ENCODE data around the gene CASP9.
A peak's percentile ranks its signal among the peaks of the same experiment; 100 is the strongest.
"Not testable (repeated sequence)": the region's sequence is repeated elsewhere in the genome, so short reads cannot be mapped to it uniquely, and the experiment has no call there.

Gene CASP9

DNA sequence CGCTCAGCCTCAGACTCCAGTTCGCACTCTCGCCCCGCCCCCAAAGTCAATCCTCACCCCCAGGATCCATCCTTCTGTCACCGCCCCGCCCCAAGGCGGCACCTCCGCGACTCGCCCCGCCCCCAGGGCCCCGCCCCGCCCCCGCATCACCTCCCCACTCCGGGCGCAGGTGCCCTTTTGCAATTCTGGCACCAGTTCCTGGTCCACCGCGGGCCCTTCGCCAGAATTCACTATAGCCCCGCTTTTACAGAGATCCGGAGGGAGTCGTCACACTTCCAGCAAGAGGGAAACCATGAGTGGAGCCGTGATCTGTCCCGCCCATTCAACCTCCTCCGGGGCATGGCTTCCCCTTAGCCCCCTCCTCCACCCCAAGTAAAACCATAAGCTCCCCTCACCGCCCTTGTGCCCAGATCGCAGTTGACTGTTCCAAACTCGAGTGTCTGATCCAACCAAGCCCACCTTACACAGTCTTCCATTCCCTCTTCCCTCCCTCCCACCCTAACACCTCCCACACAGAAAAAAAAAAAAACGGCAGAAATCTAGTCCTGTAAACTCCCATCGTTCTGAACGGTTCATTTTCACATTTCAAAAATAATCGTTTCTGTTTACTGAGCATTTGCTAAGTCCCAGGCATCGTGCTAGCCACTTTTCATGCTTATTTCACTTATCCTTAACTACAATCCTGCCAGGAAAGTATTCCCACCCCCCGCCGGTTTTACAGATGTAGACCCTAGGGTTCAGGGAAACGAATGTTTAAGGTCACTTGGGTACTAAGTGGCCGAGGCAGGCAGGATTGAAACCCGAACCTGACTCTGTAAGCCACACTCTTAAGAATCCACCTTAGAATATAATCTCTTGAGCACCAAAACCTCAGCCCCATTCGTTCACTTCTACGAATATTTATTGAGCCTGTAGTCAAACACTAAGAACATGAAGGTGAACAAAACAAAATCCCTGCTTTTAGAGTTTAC is 1.3 kb upstream of the CASP9 start:
- DNase-seq, result peak; percentile 90 to 91

DNA sequence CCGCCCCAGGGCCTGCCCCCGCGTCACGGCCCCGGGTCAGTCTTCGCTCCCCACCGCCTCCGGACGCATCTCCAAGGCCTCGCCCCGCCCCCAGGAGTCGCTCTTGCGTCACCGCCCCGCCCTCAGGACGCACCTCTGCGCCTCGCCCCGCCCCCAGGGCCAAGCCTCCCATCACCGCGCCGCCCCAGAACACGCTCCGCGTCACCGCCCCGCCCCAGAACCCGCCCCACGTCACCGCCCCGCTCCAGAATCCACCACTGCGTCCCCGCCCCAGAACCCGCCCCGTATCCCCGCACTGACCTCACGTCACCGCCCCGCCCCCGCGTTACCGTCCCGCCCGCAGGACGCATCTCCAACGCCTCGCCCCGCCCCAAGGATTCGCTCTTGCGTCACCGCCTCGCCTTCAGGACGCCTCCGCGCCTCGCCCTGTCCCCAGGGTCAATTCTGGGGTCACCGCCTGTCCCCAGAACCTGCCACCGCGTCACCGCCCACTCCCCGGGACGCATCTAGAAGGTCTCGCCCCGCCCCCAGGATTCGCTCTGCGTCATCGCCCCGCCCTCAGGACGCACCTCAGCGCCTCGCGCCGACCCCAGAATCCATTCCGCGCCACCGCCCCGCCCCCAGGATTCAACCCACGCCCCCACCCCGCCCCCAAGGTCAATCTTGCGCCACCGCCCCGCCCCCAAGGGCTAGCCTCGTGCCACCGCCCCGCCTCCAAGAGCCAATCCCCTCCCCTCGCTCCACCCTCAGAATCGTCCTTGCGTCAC is 451 bp upstream of the CASP9 start:
- DNase-seq, result peak; percentile 89 to 93

DNA sequence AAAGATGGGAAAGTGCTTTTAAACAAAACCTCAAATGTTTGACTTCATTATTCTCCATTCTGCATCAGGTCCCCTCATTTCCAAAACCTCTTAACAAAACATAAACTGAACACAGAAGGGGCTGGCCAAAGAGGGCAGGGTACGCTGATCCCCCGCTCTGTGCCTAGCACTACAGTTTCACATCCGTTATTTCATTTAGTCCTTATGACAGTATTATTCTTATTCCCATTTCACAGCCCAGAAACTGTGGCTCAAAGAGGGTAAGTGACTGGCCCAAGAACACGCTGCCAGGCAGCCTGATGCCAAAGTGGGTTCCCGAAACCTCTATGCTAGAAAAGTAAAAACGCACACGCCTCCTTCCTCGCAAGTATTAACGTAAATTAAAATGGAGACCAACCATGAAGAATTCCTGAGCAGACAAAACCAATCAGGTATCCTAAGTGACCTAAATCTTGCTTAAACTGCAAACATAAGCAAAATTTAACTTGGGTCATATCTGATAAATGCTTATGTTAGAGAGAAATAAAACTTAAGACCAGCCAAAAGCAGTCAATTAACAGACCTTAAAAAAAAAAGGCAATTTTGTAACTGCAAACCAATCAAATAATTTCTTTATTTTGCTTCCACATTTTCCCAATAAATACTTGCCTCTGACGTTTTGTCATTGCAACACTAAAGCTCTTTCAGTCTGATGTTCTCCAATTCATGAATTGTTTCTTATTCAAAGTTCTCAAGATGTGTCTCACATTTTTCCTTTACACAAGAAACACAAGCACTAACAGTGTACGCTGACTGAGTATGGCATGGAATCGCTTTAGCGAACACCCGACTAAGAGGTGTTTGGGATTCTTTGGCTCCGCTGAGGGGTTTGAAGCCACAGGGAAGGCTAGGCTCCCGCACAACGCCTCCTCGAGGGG is 653 bp downstream of the CASP9 start:
- DNase-seq, result no peak

DNA sequence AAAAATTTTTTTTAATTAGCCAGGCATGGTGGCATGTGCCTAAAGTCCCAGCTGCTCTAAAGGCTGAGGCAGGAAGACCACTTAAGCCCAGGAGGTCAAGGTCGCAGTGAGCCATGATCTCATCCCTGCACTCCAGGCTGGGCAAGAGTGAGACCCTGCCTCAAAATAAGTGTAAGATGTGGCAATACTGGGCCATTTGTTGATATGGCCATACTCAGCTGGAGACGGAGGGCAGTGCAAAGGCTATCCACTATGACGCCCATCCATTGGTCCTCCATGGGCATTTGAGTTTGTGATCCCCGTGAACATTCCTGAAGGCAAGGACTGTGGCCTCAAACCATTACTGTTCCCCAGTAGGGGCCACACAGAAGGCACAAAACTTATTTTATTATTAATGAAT is 1.5 kb downstream of the CASP9 start:
- no peak for DNase-seq

DNA sequence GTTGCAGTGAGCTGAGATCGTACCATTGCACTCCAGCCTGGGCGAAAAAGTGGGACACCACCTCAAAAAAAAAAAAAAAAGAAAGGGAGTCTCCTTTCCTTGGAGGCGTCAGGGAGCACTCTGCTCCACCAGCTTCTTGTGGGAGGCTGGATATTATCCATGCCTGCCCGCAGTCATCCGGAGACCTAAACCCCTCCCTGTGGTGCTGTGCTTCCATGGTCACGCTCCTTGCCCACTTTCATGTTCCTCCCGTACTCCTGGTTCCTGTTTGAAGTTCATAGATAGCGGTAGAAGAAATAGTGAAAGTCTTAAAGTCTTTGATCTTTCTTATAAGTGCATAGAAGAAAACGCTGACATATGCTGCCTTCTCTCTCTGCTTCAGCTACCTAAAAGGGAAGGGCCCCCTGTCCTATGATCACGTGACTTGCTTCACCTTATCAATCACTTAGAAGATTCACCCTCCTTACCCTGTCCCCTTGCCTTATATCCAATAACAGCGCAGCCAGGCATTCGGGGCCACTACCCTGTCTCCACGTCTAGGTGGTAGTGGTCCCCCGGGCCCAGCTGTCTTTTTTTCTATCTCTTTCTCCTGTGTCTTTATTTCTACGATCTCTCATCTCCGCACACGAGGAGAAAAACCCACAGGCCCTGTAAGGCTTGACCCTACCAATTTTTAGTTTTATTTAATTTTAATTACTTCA is 2.7 kb downstream of the CASP9 start:
- DNase-seq, result not testable (repeated sequence)

DNA sequence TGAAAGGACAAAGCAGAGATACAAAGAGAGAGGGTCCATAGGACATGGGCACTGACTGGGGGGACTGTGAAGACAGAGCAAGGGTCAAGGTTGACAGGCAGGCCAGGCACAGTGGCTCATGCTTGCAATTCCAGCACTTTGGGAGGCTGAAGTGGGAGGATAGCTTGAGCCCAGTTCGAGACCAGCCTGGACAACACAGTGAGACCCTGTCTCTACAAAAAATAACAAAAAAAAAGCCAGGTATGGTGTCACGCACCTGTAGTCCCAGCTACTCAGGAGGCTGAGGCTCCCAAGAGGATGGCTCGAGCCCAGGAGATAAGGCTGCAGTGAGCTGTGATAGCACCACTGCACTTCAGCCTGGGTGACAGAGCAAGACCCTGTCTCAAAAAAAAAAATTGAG is 4.4 kb downstream of the CASP9 start:
- no peak for DNase-seq

DNA sequence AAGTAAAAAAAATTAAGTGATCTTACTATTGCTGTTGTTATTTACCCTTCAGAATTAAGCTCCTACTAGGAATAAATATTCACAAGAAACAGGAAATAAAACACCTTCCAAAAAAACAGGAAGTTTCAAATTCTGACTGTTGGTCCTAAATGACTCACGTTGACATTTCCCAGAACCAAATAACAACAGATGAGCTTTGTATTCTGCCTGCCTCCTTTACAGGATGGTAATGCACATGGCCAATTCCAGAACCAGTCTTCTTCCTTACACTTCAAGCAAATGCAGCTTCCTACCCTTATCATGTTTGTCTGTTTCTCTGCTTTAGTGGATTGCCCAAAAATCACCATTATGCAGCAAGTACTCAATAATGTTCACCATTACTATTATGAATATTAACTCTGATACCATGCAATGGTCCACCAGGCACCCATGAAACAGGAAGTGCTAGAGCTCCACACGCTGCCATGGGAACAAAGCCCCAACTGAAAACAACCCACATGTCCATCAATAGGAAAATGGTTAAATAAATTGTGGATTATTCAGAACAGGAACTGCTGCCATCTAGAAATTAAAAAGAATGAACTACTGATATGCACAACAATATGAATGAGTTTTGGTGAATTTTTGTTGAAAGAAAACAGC is 8.9 kb downstream of the CASP9 start:
- no peak for DNase-seq

DNA sequence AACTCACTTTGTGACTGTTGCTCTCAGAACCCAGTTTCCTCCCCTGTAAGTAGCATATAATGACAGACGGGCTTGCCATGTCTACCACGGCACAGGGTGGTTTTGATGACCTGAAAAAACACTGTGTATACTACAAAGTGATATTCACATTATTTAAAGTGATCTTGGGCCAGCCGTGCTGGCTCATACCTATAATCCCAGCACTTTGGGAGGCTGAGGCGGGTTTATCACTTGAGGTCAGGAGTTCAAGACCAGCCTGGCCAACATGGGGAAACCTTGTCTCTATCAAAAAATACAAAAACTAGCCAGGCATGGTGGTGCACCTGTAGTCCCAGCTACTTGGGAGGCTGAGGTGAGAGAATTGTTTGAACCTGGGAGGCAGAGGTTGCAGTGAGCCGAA is 9.5 kb downstream of the CASP9 start:
- not testable (repeated sequence) for DNase-seq

DNA sequence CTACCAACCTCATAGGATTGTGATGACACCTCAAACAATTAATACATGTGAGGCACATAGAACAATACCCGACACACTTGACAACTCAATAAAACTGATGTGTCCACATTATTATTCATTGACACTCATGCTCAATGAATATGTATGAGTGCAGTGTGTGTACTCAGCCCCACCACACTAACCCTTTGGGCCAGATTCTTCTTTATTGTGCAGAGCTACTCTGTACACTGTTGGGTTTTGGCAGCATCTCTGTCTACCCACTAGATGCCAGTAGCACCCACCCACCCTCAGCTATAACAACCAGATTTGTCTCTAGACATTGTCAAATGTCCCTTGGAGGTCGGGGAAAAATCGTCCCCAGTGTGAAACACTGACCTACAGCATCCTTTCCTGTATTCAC is 10.1 kb downstream of the CASP9 start:
- no peak for DNase-seq

DNA sequence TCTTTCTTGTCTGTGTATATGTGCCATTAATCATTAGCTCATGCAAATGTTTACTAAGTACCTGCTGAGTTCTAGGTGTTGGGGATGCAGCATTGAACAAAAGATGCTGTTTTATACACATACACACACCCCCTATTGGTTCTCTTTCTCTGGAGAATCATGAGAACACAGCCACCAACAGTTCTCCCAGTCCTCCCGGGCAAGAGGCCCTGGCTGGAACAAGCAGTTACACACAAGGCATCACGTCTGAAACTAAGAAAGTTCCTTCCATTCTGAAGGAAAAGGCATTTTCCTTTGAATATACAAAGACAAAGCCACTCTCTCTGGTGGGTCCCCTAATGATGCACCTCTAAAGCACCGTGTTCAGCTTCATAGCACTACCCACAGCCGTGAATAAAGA is 10.8 kb downstream of the CASP9 start:
- no peak for DNase-seq

DNA sequence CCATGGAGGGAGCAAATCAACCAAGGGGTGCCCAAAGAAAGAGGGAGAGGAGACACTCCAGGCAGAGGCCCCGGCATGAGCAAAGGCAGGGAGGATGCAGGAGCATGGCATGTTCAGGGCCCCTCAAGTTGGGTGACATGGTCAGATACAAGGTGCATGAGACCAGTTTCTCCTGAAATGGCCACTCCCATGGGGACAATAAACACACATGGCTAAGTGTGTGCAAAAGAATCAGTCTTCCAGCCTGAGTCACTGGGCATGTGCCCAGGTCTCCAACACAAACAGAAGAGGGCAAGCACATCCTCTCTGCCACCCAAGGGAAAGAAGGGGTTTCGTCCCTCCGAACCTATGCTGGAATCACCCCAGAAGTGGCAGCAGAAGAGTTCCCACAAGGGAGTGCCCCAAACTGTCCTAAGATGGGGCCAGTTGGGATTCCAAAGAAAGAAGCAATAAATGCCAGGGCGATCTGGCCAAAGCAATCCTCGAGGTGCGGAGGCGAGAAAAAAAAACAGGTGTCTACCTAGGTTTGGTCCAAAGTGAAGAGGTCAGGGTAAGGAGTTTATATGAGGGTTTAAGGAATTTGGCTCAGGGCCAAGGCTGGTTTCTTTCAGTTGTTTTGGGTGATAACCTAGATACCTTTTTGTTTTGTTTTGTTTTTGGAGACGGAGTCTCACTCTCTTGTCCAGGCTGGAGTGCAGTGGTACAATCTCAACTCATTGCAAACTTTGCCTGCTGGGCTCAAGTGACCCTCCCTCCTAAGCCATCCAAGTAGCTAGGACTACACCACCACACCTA is 13.2 kb downstream of the CASP9 start:
- no peak for DNase-seq

DNA sequence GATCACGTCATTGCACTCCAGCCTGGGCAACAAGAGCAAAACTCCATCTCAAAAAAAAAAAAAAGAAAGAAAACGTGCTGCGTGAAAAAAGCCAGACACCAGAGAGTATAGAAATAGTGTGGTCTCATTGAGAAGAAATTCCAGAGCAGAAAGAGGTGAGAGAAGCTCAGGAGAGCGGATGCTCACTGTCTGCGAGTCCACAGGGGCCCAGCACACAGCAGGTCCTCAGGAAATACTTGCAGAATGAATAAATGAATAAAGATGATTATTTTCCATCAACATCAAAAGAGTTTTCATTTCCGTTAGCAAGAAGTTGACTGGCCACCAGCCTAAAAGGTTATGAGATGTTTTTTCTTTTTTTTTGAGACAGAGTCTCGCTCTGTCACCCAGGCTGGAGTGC is 14.4 kb downstream of the CASP9 start:
- DNase-seq, result no peak

DNA sequence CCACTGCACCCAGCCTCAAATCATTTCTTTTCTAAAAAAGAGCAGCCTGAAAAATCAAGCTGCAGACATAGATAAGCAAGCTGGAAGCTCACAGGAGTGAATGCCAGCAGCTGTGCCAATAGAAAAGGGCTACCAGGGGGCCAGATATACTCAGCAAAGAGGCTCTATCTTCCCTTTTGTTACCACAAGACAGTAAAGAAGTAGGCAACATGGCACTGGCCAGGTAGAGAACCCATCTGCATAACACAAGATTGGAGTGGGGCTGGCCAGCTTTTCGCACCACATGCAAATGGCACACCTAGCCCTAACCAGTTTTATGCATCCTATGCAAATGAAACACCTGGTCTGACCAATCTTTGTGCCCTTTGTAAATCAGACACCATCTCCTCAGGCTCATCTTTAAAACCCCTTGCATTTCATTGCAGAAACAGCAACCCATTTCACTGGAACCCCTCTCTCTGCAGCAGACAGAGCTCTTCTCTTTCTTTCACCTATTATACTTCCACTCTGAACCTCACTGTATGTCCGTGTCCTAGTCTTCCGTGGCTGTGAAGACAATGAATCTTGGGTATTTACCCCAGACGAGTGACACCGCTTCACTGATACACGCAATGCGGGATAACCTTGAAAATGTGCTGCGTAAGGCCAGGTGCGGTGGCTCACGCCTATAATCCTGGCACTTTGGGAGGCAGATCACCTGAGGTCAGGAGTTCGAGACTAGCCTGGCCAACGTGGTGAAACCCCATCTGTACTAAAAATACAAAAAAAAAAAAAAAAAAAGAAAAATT is 15.1 kb downstream of the CASP9 start:
- DNase-seq, result no peak

DNA sequence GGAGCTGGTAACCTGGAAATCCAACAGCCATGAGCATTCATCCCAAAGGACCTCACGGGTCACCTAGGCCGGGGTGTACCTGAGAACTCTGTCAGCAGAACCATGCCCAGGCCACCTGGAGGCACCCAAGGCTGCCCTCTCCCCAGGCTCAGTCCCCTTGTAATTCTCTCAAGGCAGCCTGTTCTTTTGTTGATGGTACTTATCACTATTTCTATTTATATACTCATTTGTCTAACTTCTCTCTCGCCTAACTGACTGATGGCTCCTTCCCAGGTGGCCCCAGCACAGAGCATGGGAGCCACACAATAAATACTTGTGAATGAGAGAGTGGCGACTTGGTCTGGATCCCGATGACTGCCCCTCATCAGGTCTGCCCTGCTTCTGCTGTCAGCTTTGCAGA is 16.7 kb downstream of the CASP9 start:
- no peak for DNase-seq

DNA sequence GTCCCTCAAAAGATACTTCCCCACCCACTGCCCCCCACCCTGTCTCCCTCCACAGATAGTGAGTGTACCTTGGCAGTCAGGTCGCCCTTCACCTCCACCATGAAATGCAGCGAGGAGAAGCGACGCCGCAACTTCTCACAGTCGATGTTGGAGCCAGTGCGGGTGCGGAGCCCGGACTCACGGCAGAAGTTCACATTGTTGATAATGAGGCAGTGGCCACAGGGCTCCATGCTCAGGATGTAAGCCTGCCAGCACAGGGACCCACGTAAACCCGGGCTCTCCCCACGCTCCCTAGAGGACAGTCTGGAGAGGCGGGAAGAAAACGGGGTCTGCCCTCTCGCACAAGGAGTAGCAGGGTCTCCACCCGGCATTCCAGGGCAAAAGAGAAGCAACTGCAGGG is 17.2 kb downstream of the CASP9 start:
- no peak for DNase-seq

DNA sequence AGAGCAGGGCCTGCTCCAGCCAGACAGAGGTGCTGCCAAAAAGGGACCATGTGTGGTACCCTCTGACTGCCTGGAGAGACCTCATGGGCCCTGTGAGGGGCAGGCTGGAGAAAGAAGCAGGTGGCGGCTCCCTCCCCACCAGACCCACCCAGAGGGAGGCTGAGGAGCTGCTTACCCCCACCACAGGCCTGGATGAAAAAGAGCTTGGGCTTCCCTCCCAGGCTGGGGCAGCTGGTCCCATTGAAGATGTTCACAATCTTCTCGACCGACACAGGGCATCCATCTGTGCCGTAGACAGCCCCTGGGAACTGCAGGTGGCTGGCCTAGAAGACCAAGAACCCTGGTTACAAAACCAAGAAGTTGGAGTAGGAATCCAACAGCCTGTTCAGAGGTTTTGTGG is 19.6 kb downstream of the CASP9 start:
- no peak for DNase-seq

DNA sequence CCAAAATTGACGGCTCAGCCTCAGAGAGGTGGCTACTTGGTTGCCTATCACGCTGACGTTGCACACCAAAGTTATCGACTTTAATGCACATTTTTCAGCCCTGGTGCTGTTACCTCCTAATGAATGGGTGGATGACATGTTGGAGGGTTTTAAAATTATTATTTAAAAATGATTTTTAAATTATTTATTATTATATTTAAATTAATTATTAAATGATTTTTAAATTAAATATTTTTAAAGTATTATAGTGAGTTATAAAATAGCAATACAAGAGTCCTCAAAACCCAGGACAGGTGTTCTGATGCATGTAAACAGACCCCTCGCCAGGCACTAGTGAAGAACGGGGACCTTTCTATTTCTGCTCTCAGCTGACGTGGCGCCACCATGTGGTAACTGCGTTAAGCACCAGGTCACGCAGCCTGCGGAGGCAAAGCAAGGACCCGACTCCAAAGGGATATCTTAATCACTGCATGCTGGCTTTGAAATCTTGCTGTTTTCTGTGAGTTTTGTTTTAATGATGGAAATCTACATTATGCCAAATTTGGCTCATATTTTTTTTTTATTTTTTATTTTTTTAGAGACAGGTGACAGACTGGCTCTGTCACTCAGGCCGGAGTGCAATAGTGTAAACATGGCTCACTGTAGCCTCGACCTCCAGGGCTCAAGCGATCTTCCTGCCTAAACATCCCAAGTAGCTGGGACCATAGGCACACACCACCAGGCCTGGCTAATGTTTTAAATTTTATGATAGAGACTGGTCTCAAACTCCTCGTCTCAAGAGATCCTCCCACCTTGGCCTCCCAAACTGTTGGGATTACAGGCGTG is 22.6 kb downstream of the CASP9 start:
- DNase-seq, result no peak

DNA sequence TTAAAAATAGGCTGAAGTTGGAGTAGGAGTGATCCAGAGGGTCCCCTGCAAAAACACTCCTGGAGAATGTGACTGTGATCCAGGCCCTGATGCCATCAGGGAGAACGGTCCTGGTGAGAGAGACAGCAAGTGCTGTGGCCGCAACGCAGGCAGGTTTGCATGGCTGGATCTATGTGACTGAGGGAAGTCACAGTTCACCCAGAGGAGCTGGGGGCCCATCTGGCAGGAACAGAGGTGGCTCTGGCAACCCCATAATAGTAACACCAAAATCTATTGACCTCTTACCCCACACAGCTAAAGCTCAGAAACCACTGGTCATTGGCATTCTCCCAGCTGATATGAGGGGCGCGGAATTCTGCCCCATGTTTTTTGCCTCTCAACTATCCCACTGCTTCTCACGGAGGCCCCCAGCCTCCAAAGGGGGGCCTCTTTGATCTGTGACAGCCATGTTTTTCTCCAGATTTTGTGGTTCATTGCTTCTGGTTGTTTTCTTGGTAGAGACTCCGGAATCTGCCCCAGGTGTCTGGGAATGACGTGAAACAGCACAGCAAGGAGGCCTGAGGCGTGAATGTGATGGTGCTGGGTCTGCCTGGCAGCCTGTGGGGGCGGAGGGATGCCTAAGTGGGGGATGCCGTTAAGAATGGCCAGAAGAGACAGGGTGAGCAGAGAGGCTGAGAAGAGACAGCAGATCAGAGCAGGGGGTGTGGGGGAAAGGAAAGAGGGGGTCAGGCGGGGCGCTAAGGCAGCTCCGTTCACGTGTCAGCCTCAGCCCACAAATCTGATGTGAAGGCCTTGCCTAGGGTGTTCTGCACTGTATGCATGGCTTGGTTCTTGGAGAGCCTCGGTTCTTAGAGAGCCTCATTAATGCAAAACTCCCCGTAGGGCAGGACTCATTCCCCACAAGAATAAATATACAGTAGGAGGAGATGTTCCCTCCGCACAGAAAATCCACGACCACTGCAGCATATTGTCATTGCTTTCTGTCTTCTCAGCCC is 23.5 kb downstream of the CASP9 start:
- DNase-seq, result no peak

Data from cerebellar nuclear complex (tissue), 1 donor.